Measurements from ENCODE around the gene OTUD1. TPM values are rescaled to one million over a fixed set of nuclear protein-coding genes. Genes with fewer than 3 reads are reported as not detected.

Gene OTUD1
- total RNA-seq, 2 experiments from 2014 or later, result 94.5 to 94.8 TPM

GRCh38 chr10:23445591-23445990, 6.7 kb downstream of the OTUD1 start:
- no peaks in the 10 kb centered on the region for H3K9me3 Mint-ChIP-seq
- H3K27ac Mint-ChIP-seq, result peak overlapping the region; percentile 36
- H3K4me1 Mint-ChIP-seq (ENCODE audit: low read depth), result peaks cover 61% of the 10 kb centered on the region
- Histone ChIP-seq H3K4me1 (ENCODE audit: insufficient read depth, low read length) (peaks cover 15% of the 10 kb centered on the region), H3K36me3 (ENCODE audit: insufficient read depth, low read length) (peaks cover 4% of the 10 kb centered on the region), H3K9me3 (ENCODE audit: control insufficient read depth in 1 of 2, insufficient read depth in 1 of 2, low read length in 2 of 2) (no peaks in the 10 kb centered on the region), H3K27me3 (ENCODE audit: control insufficient read depth in 1 of 2, insufficient read depth in 2 of 2, low read length in 2 of 2) (no peaks in the 10 kb centered on the region), H3K27ac (ENCODE audit: low read depth in 1 of 2, low read length in 2 of 2) (no peak overlapping the region), H3K4me3 (ENCODE audit: low read length) (no peak overlapping the region)
- peak overlapping the region; percentile 48 for H3K4me3 Mint-ChIP-seq
- no peak for ATAC-seq (ENCODE audit: poor library complexity)
- DNase-seq, result no peak
- intact Hi-C loops (cut with DNase I, micrococcal nuclease), result loop anchor here (10.0 kb wide), 3 partner anchors 111 to 1569 kb away; partner anchors contain the start of genes ENKUR (in 1 of the 2), MSRB2 (in 1 of the 2) and THNSL1 (in 1 of the 2)
- H3K36me3 Mint-ChIP-seq (ENCODE audit: low read depth), result peaks cover 55% of the 10 kb centered on the region
- no peak for TF ChIP-seq CTCF (IDR thresholded peaks at IDR 0.05)
- H3K27me3 Mint-ChIP-seq, result no peaks in the 10 kb centered on the region
- POLR2A ChIA-PET, result no interaction called here
- CTCF ChIA-PET, result no interaction called here

GRCh38 chr10:23448323-23448722, 9.4 kb downstream of the OTUD1 start:
- Histone ChIP-seq H3K4me1 (ENCODE audit: insufficient read depth, low read length) (peaks cover 11% of the 10 kb centered on the region), H3K27me3 (ENCODE audit: control insufficient read depth in 1 of 2, insufficient read depth in 2 of 2, low read length in 2 of 2) (no peaks in the 10 kb centered on the region), H3K4me3 (ENCODE audit: low read length) (no peak overlapping the region), H3K36me3 (ENCODE audit: insufficient read depth, low read length) (peaks cover 2% of the 10 kb centered on the region), H3K27ac (ENCODE audit: low read depth in 1 of 2, low read length in 2 of 2) (no peak overlapping the region), H3K9me3 (ENCODE audit: control insufficient read depth in 1 of 2, insufficient read depth in 1 of 2, low read length in 2 of 2) (no peaks in the 10 kb centered on the region)
- H3K4me1 Mint-ChIP-seq (ENCODE audit: low read depth), result peaks cover 34% of the 10 kb centered on the region
- POLR2A ChIA-PET, result interaction anchor here (1.6 kb wide), 1 partner anchor 9 kb away, joined by 11 read pairs; the partner anchor contains the start of gene OTUD1
- no peak for TF ChIP-seq CTCF (IDR thresholded peaks at IDR 0.05)
- CTCF ChIA-PET, result no interaction called here
- intact Hi-C loops (cut with DNase I, micrococcal nuclease), result loop anchor here (1.0 to 10.0 kb wide), 4 partner anchors 8 to 1566 kb away; partner anchors contain the start of genes ENKUR (in 1 of the 2), MSRB2 (in 1 of the 2) and THNSL1 (in 1 of the 2)
- ATAC-seq (ENCODE audit: poor library complexity) (no peak), DNase-seq (no peak)
- no peaks in the 10 kb centered on the region for H3K27me3 Mint-ChIP-seq
- H3K27ac Mint-ChIP-seq, result peak overlapping the region; percentile 79
- no peak overlapping the region for H3K4me3 Mint-ChIP-seq
- H3K36me3 Mint-ChIP-seq (ENCODE audit: low read depth), result peaks cover 33% of the 10 kb centered on the region
- H3K9me3 Mint-ChIP-seq, result no peaks in the 10 kb centered on the region

- no peak for TF ChIP-seq CTCF (IDR thresholded peaks at IDR 0.05)
- CTCF ChIA-PET, result interaction anchor here (0.8 kb wide), 1 partner anchor 134 kb away, joined by 3 read pairs; no protein-coding TSS in a partner anchor
- Histone ChIP-seq H3K4me1 (ENCODE audit: insufficient read depth, low read length) (peaks cover 5% of the 10 kb centered on the region), H3K27me3 (ENCODE audit: control insufficient read depth in 1 of 2, insufficient read depth in 2 of 2, low read length in 2 of 2) (no peaks in the 10 kb centered on the region), H3K4me3 (ENCODE audit: low read length) (no peak overlapping the region), H3K9me3 (ENCODE audit: control insufficient read depth in 1 of 2, insufficient read depth in 1 of 2, low read length in 2 of 2) (no peaks in the 10 kb centered on the region), H3K36me3 (ENCODE audit: insufficient read depth, low read length) (no peaks in the 10 kb centered on the region), H3K27ac (ENCODE audit: low read depth in 1 of 2, low read length in 2 of 2) (no peak overlapping the region)
- peak; percentile 76 for ATAC-seq (ENCODE audit: poor library complexity)
- POLR2A ChIA-PET, result interaction anchor here (1.6 kb wide), 1 partner anchor 10 kb away, joined by 11 read pairs; the partner anchor contains the start of gene OTUD1
- no peaks in the 10 kb centered on the region for H3K27me3 Mint-ChIP-seq
- H3K36me3 Mint-ChIP-seq (ENCODE audit: low read depth), result peaks cover 30% of the 10 kb centered on the region
- intact Hi-C loops (cut with DNase I, micrococcal nuclease), result loop anchor here (1.0 to 10.0 kb wide), 4 partner anchors 9 to 1566 kb away; partner anchors contain the start of genes ENKUR (in 1 of the 2), MSRB2 (in 1 of the 2) and THNSL1 (in 1 of the 2)
- peaks cover 31% of the 10 kb centered on the region for H3K4me1 Mint-ChIP-seq (ENCODE audit: low read depth)
- DNase-seq, result peak in 3 of 14 experiments; percentile 50 to 61 (median 51)
- no peak overlapping the region for H3K4me3 Mint-ChIP-seq
- peak overlapping the region; percentile 79 for H3K27ac Mint-ChIP-seq
- no peaks in the 10 kb centered on the region for H3K9me3 Mint-ChIP-seq
These were observed 10.1 kb downstream of the OTUD1 start for GRCh38 chr10:23448802-23449570.

All from CD4-positive, alpha-beta T cell (primary cell).